Naive thymus-derived CD8-positive, alpha-beta T cell (primary cell): ENCODE results near the gene LIG1. TPM values are rescaled to one million over a fixed set of nuclear protein-coding genes. Genes with fewer than 3 reads are reported as not detected.

Source experiments
- ATAC-seq, 2 donors: fragments of 150-1000 bp; cut with Tn5 transposase in 1 of 2; sonication (Bioruptor Pico), chemical (Tn5 transposase) in 1 of 2; 1 replicate in 1 of 2; 2 replicates in 1 of 2; pipeline ENCODE4 v1.10.0; 2021; ENCODE audit warnings: mild to moderate bottlenecking in 2 of 2, moderate library complexity in 2 of 2
- POLR2A ChIA-PET: fragments of 350-600 bp; sonication (Branson Sonifier 250); formaldehyde crosslinking; loops from one replicate; lab custom pipeline; 2021; ENCODE audit warnings: antibody characterized with exemption; lab: Charles Lee
- DNase-seq, 10 donors: peaks; one replicate each; pipeline versions ENCODE4 v3.0.0 to v3.0.0-alpha.2; 2020 to 2022
- H3K27ac Mint-ChIP-seq, 10 donors: one replicate each; pipeline ENCODE4 v1.8.0; 2020 to 2022; ENCODE audit warnings: mild to moderate bottlenecking in 10 of 10, mixed read lengths in 10 of 10, moderate library complexity in 4 of 10, inconsistent platforms in 1 of 10
- H3K27me3 Mint-ChIP-seq, 5 donors: one replicate each; pipeline ENCODE4 v1.8.0; 2021 to 2022; ENCODE audit warnings: mixed read lengths in 5 of 5
- H3K36me3 Mint-ChIP-seq, 3 donors: one replicate each; pipeline ENCODE4 v1.8.0; 2020 to 2022; ENCODE audit warnings: mixed read lengths in 3 of 3, mild to moderate bottlenecking in 2 of 3, inconsistent platforms in 1 of 3
- H3K4me1 Mint-ChIP-seq, 4 donors: one replicate each; pipeline ENCODE4 v1.8.0; 2021 to 2022; ENCODE audit warnings: mixed read lengths in 4 of 4
- H3K4me3 Mint-ChIP-seq, 10 donors: one replicate each; pipeline ENCODE4 v1.8.0; 2020 to 2022; ENCODE audit warnings: mild to moderate bottlenecking in 10 of 10, mixed read lengths in 10 of 10, moderate library complexity in 6 of 10, inconsistent platforms in 1 of 10
- H3K9me3 Mint-ChIP-seq, 9 donors: one replicate each; pipeline ENCODE4 v1.8.0; 2020 to 2022; ENCODE audit warnings: mixed read lengths in 9 of 9, mild to moderate bottlenecking in 3 of 9, inconsistent platforms in 1 of 9, moderate library complexity in 1 of 9
- polyA plus RNA-seq, 3 donors: library from polyadenylated mRNA; unstranded; fragments of 300-500 nt; fragmentation: Illumina TruSeq; gene quantifications; one replicate each; pipeline ENCODE4 v1.2.3, GENCODE V29; 2021
- total RNA-seq, 8 experiments: library from RNA in 2 of 8; stranded (reverse) in 2 of 8; gene quantifications; one replicate each; pipeline ENCODE4 v1.2.3 and lab custom pipeline; 2021 to 2026

LIG1 gene
- total and polyA plus RNA-seq, 5 experiments from 2014 or later, result 27.6 to 131 (median 32.8) TPM

GRCh38 chr19:48194844-48195830 lies 25.0 kb upstream of the LIG1 start:
- no peak for DNase-seq
- Mint-ChIP-seq H3K27me3 (peaks cover 0 to 4% (median 0%) of the 10 kb centered on the region in 5 donors), H3K4me1 (peaks cover 5 to 17% (median 15%) of the 10 kb centered on the region in 4 donors), H3K27ac (peak overlapping the region in 1 of 10 donors; percentile 70), H3K36me3 (peaks cover 0 to 15% (median 0%) of the 10 kb centered on the region in 3 donors), H3K9me3 (no peaks in the 10 kb centered on the region), H3K4me3 (no peak overlapping the region)
- POLR2A ChIA-PET, result interaction anchor here (0.5 to 1.3 kb wide), 2 partner anchors 8 to 437 kb away, joined by 3 to 4 read pairs; no protein-coding TSS in a partner anchor
- no peak for ATAC-seq

GRCh38 chr19:48194041-48194843 lies 24.1 kb upstream of the LIG1 start:
- POLR2A ChIA-PET, result interaction anchor here (0.5 to 1.3 kb wide), 2 partner anchors 9 to 438 kb away, joined by 3 to 4 read pairs; no protein-coding TSS in a partner anchor
- Mint-ChIP-seq H3K27ac (peak overlapping the region in 2 of 10 donors; percentile 67 to 72), H3K27me3 (peaks cover 0 to 4% (median 0%) of the 10 kb centered on the region in 5 donors), H3K9me3 (no peaks in the 10 kb centered on the region), H3K4me3 (peak overlapping the region in 1 of 10 donors; percentile 27), H3K4me1 (peaks cover 5 to 17% (median 13%) of the 10 kb centered on the region in 4 donors), H3K36me3 (peaks cover 0 to 15% (median 3%) of the 10 kb centered on the region in 3 donors)
- DNase-seq (peak in 2 of 10 donors; percentile 28 to 36), ATAC-seq (no peak)

- Mint-ChIP-seq H3K27me3 (peaks cover 0 to 4% (median 0%) of the 10 kb centered on the region in 5 donors), H3K36me3 (peaks cover 0 to 19% (median 7%) of the 10 kb centered on the region in 3 donors), H3K4me1 (peaks cover 5 to 17% (median 13%) of the 10 kb centered on the region in 4 donors), H3K4me3 (no peak overlapping the region), H3K9me3 (no peaks in the 10 kb centered on the region), H3K27ac (peak overlapping the region in 1 of 10 donors; percentile 81)
- DNase-seq (no peak), ATAC-seq (no peak)
- POLR2A ChIA-PET, result no interaction called here
Measured at GRCh38 chr19:48192750-48193149, 22.6 kb upstream of the LIG1 start.

- Mint-ChIP-seq H3K27me3 (peaks cover 0 to 1% (median 0%) of the 10 kb centered on the region in 5 donors), H3K4me1 (peaks cover 2 to 11% (median 11%) of the 10 kb centered on the region in 4 donors), H3K36me3 (peaks cover 0 to 19% (median 7%) of the 10 kb centered on the region in 3 donors), H3K9me3 (no peaks in the 10 kb centered on the region), H3K27ac (no peak overlapping the region), H3K4me3 (no peak overlapping the region)
- ATAC-seq (no peak), DNase-seq (no peak)
- POLR2A ChIA-PET, result interaction anchor here (0.7 to 1.5 kb wide), 3 partner anchors 13 to 1419 kb away, joined by 3 to 7 read pairs (median 4); partner anchors contain the start of gene ZSWIM9
Measured at GRCh38 chr19:48190885-48191284, 20.7 kb upstream of the LIG1 start.

GRCh38 chr19:48190288-48190884 lies 20.2 kb upstream of the LIG1 start:
- POLR2A ChIA-PET, result interaction anchor here (0.7 to 1.5 kb wide), 4 partner anchors 11 to 1420 kb away, joined by 3 to 7 read pairs (median 4); partner anchors contain the start of gene ZSWIM9
- peaks cover 0 to 19% (median 7%) of the 10 kb centered on the region in 3 donors for H3K36me3 Mint-ChIP-seq
- no peak overlapping the region for H3K4me3 Mint-ChIP-seq
- no peaks in the 10 kb centered on the region for H3K9me3 Mint-ChIP-seq
- H3K4me1 Mint-ChIP-seq, result peaks cover 2 to 11% (median 10%) of the 10 kb centered on the region in 4 donors
- peaks cover 0 to 1% (median 0%) of the 10 kb centered on the region in 5 donors for H3K27me3 Mint-ChIP-seq
- DNase-seq (peak in 7 of 10 donors; percentile 39 to 85 (median 49)), ATAC-seq (peak; percentile 84 to 88)
- H3K27ac Mint-ChIP-seq, result peak overlapping the region in 2 of 10 donors; percentile 34 to 47

GRCh38 chr19:48186541-48186991 lies 16.4 kb upstream of the LIG1 start:
- Mint-ChIP-seq H3K36me3 (peaks cover 3 to 15% (median 12%) of the 10 kb centered on the region in 3 donors), H3K27me3 (no peaks in the 10 kb centered on the region), H3K9me3 (peaks cover 0 to 3% (median 2%) of the 10 kb centered on the region in 9 donors), H3K4me3 (no peak overlapping the region), H3K27ac (no peak overlapping the region), H3K4me1 (peaks cover 0 to 7% (median 4%) of the 10 kb centered on the region in 4 donors)
- ATAC-seq (no peak), DNase-seq (no peak)
- POLR2A ChIA-PET, result interaction anchor here (0.7 kb wide), 1 partner anchor 87 kb away, joined by 3 read pairs; no protein-coding TSS in a partner anchor

- POLR2A ChIA-PET, result no interaction called here
- H3K4me3 Mint-ChIP-seq, result no peak overlapping the region
- H3K27me3 Mint-ChIP-seq, result no peaks in the 10 kb centered on the region
- H3K36me3 Mint-ChIP-seq, result peaks cover 7 to 20% (median 14%) of the 10 kb centered on the region in 3 donors
- peaks cover 0 to 7% (median 4%) of the 10 kb centered on the region in 4 donors for H3K4me1 Mint-ChIP-seq
- DNase-seq (no peak), ATAC-seq (no peak)
- H3K9me3 Mint-ChIP-seq, result peaks cover 0 to 8% (median 2%) of the 10 kb centered on the region in 9 donors
- no peak overlapping the region for H3K27ac Mint-ChIP-seq
Measured at GRCh38 chr19:48186015-48186414, 15.9 kb upstream of the LIG1 start.

GRCh38 chr19:48183356-48183755 lies 13.2 kb upstream of the LIG1 start:
- ATAC-seq (no peak), DNase-seq (no peak)
- Mint-ChIP-seq H3K4me3 (no peak overlapping the region), H3K27ac (no peak overlapping the region), H3K36me3 (peaks cover 7 to 16% (median 10%) of the 10 kb centered on the region in 3 donors), H3K27me3 (no peaks in the 10 kb centered on the region), H3K4me1 (peaks cover 0 to 6% (median 0%) of the 10 kb centered on the region in 4 donors), H3K9me3 (peaks cover 0 to 8% (median 3%) of the 10 kb centered on the region in 9 donors)
- POLR2A ChIA-PET, result interaction anchor here (0.6 kb wide), 1 partner anchor 14 kb away, joined by 3 read pairs; no protein-coding TSS in a partner anchor

GRCh38 chr19:48182434-48182833 lies 12.3 kb upstream of the LIG1 start:
- DNase-seq (no peak), ATAC-seq (no peak)
- POLR2A ChIA-PET, result no interaction called here
- H3K27ac Mint-ChIP-seq, result no peak overlapping the region
- H3K4me3 Mint-ChIP-seq, result no peak overlapping the region
- H3K4me1 Mint-ChIP-seq, result peaks cover 0 to 6% (median 0%) of the 10 kb centered on the region in 4 donors
- H3K9me3 Mint-ChIP-seq, result peaks cover 0 to 8% (median 3%) of the 10 kb centered on the region in 9 donors
- H3K36me3 Mint-ChIP-seq, result peaks cover 7 to 14% (median 10%) of the 10 kb centered on the region in 3 donors
- H3K27me3 Mint-ChIP-seq, result no peaks in the 10 kb centered on the region

GRCh38 chr19:48181505-48181904 lies 11.4 kb upstream of the LIG1 start:
- peaks cover 0 to 4% (median 4%) of the 10 kb centered on the region in 4 donors for H3K4me1 Mint-ChIP-seq
- no peak for ATAC-seq

GRCh38 chr19:48176226-48176625 lies 6.1 kb upstream of the LIG1 start:
- POLR2A ChIA-PET, result no interaction called here
- H3K27me3 Mint-ChIP-seq, result no peaks in the 10 kb centered on the region
- peaks cover 0 to 2% (median under 1%) of the 10 kb centered on the region in 9 donors for H3K9me3 Mint-ChIP-seq
- H3K4me1 Mint-ChIP-seq, result peaks cover 2 to 17% (median 11%) of the 10 kb centered on the region in 4 donors
- ATAC-seq (no peak), DNase-seq (no peak)
- H3K27ac Mint-ChIP-seq, result peak overlapping the region in 1 of 10 donors; percentile 80
- peaks cover 1 to 39% (median 3%) of the 10 kb centered on the region in 3 donors for H3K36me3 Mint-ChIP-seq
- H3K4me3 Mint-ChIP-seq, result no peak overlapping the region

More at GRCh38 chr19:48181505-48181904, 11.4 kb upstream of the LIG1 start:
- H3K27me3 Mint-ChIP-seq, result no peaks in the 10 kb centered on the region
- H3K27ac Mint-ChIP-seq, result peak overlapping the region in 1 of 10 donors; percentile 50
- H3K9me3 Mint-ChIP-seq, result peaks cover 0 to 8% (median 3%) of the 10 kb centered on the region in 9 donors
- H3K4me3 Mint-ChIP-seq, result no peak overlapping the region
- H3K36me3 Mint-ChIP-seq, result peaks cover 7 to 14% (median 14%) of the 10 kb centered on the region in 3 donors
- no peak for DNase-seq
- POLR2A ChIA-PET, result no interaction called here
